VCaP (cell line): ENCODE results near the gene ARMC9.
A peak's percentile ranks its signal among the peaks of the same experiment; 100 is the strongest.

ENCODE experiments used
- H3K27ac ChIP-seq: fragments of 450-650 bp; 2 replicates; pipeline ENCODE4 v1.5.1; 2017
- CTCF ChIP-seq: fragments of 450-650 bp; conservative IDR thresholded peaks from 2 replicates; pipeline ENCODE4 v1.5.1; 2017; ENCODE audit warnings: mild to moderate bottlenecking, moderate library complexity

The ARMC9 gene

GRCh38 chr2:231356466-231356844 is 158.0 kb downstream of the ARMC9 start:
- no peak for TF ChIP-seq CTCF
- no peak overlapping the region for H3K27ac ChIP-seq

GRCh38 chr2:231357048-231357447 is 158.6 kb downstream of the ARMC9 start:
- no peak for TF ChIP-seq CTCF
- no peak overlapping the region for H3K27ac ChIP-seq

- TF ChIP-seq CTCF = no peak
- no peak overlapping the region for H3K27ac ChIP-seq
Observed at GRCh38 chr2:231357931-231358330, 159.5 kb downstream of the ARMC9 start.

- no peak for TF ChIP-seq CTCF
- H3K27ac ChIP-seq = no peak overlapping the region
Observed at GRCh38 chr2:231359441-231359840, 161.0 kb downstream of the ARMC9 start.

GRCh38 chr2:231359948-231360347 is 161.5 kb downstream of the ARMC9 start:
- TF ChIP-seq CTCF = no peak
- peak overlapping the region; percentile 19; the same call in 1 of the 2 replicates for H3K27ac ChIP-seq

GRCh38 chr2:231360401-231360800 is 162.0 kb downstream of the ARMC9 start:
- H3K27ac ChIP-seq = peak overlapping the region; percentile 19; the same call in 1 of the 2 replicates

GRCh38 chr2:231360881-231361371 is 162.5 kb downstream of the ARMC9 start:
- TF ChIP-seq CTCF = no peak
- H3K27ac ChIP-seq = peak overlapping the region; percentile 19; the same call in 1 of the 2 replicates

More at GRCh38 chr2:231360401-231360800, 162.0 kb downstream of the ARMC9 start:
- TF ChIP-seq CTCF = no peak
